Measurements from ENCODE around the gene CHCHD4. TPM values are rescaled to one million over a fixed set of nuclear protein-coding genes. Genes with fewer than 3 reads are reported as not detected.
"Not testable (repeated sequence)": the region's sequence is repeated elsewhere in the genome, so short reads cannot be mapped to it uniquely, and the experiment has no call there.

Gene CHCHD4
- total RNA-seq, 1 experiment from 2014 or later: 16.7 TPM

- CTCF ChIA-PET: no interaction called here
- Mint-ChIP-seq H3K36me3 (ENCODE audit: insufficient read depth, unreplicated experiment) (no peaks in the 10 kb centered on the region), H3K27me3 (ENCODE audit: unreplicated experiment) (no peaks in the 10 kb centered on the region), H3K4me3 (ENCODE audit: low read depth, unreplicated experiment) (no peak overlapping the region), H3K9me3 (ENCODE audit: low read depth, unreplicated experiment) (peaks cover 5% of the 10 kb centered on the region), H3K4me1 (ENCODE audit: low read depth, unreplicated experiment) (no peaks in the 10 kb centered on the region), H3K27ac (ENCODE audit: unreplicated experiment) (no peak overlapping the region)
- no TSS peak for BruUV-seq (replicated peaks)
- no peak for TF ChIP-seq CTCF (IDR thresholded peaks at IDR 0.05; ENCODE audit: unreplicated experiment)
- no peak for DNase-seq
- intact Hi-C loops (cut with micrococcal nuclease; ENCODE audit: unreplicated experiment): no loop called here
Measured at GRCh38 chr3:14082108-14082657, 42.5 kb downstream of the CHCHD4 start.

DNA sequence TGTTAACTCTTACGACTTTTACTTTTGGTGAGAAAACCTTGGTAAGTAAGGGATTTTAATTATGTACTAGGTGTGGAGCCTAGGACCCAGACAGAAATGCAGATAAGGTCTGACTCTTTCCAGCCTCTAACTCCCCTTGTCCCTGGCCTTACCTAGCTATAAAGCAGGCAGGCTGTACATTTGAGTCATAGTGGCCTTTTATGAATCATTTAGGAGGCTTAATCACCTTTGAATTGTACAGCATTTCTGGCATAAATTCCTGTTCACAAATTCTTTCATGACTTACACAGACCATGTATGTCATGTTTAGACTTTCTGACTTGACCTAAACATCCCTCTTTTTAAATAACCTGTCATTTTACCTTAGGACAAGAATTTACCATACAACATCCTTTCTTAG lies 47.4 kb downstream of the CHCHD4 start:
- no peak for TF ChIP-seq CTCF (IDR thresholded peaks at IDR 0.05; ENCODE audit: unreplicated experiment)
- no peaks in the 10 kb centered on the region for H3K4me1 Mint-ChIP-seq (ENCODE audit: low read depth, unreplicated experiment)
- no peak for DNase-seq

DNA sequence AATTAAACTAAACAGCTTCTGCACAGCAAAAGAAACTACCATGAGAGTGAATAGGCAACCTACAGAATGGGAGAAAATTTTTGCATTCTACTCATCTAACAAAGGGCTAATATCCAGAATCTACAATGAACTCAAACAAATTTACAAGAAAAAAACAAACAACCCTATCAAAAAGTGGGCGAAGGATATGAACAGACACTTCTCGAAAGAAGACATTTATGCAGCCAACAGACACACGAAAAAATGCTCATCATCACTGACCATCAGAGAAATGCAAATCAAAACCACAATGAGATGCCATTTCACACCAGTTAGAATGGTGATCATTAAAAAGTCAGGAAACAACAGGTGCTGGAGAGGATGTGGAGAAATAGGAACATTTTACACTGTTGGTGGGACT lies 49.4 kb downstream of the CHCHD4 start:
- H3K36me3 Mint-ChIP-seq (ENCODE audit: insufficient read depth, unreplicated experiment); DNase-seq; H3K4me3 Mint-ChIP-seq (ENCODE audit: low read depth, unreplicated experiment); CTCF ChIA-PET; intact Hi-C loops (cut with micrococcal nuclease; ENCODE audit: unreplicated experiment); H3K27me3 Mint-ChIP-seq (ENCODE audit: unreplicated experiment); BruUV-seq (replicated peaks); H3K4me1 Mint-ChIP-seq (ENCODE audit: low read depth, unreplicated experiment); H3K27ac Mint-ChIP-seq (ENCODE audit: unreplicated experiment); H3K9me3 Mint-ChIP-seq (ENCODE audit: low read depth, unreplicated experiment): not testable (repeated sequence)

More for the DNA sequence above, 47.4 kb downstream of the CHCHD4 start:
- Mint-ChIP-seq H3K36me3 (ENCODE audit: insufficient read depth, unreplicated experiment) (no peaks in the 10 kb centered on the region), H3K4me3 (ENCODE audit: low read depth, unreplicated experiment) (no peak overlapping the region), H3K9me3 (ENCODE audit: low read depth, unreplicated experiment) (peaks cover 3% of the 10 kb centered on the region), H3K27me3 (ENCODE audit: unreplicated experiment) (no peaks in the 10 kb centered on the region), H3K27ac (ENCODE audit: unreplicated experiment) (no peak overlapping the region)
- no TSS peak for BruUV-seq (replicated peaks)
- intact Hi-C loops (cut with micrococcal nuclease; ENCODE audit: unreplicated experiment): no loop called here
- CTCF ChIA-PET: no interaction called here

GRCh38 chr3:14064910-14065309 lies 59.8 kb downstream of the CHCHD4 start:
- Mint-ChIP-seq H3K36me3 (ENCODE audit: insufficient read depth, unreplicated experiment) (no peaks in the 10 kb centered on the region), H3K9me3 (ENCODE audit: low read depth, unreplicated experiment) (no peaks in the 10 kb centered on the region), H3K4me1 (ENCODE audit: low read depth, unreplicated experiment) (no peaks in the 10 kb centered on the region), H3K4me3 (ENCODE audit: low read depth, unreplicated experiment) (no peak overlapping the region), H3K27me3 (ENCODE audit: unreplicated experiment) (no peaks in the 10 kb centered on the region), H3K27ac (ENCODE audit: unreplicated experiment) (no peak overlapping the region)
- CTCF ChIA-PET: no interaction called here
- intact Hi-C loops (cut with micrococcal nuclease; ENCODE audit: unreplicated experiment): no loop called here
- TF ChIP-seq CTCF (IDR thresholded peaks at IDR 0.05; ENCODE audit: unreplicated experiment): no peak
- DNase-seq: no peak
- BruUV-seq (replicated peaks): no TSS peak

GRCh38 chr3:14063152-14063551 lies 61.5 kb downstream of the CHCHD4 start:
- Mint-ChIP-seq H3K27me3 (ENCODE audit: unreplicated experiment) (no peaks in the 10 kb centered on the region), H3K9me3 (ENCODE audit: low read depth, unreplicated experiment) (no peaks in the 10 kb centered on the region), H3K4me1 (ENCODE audit: low read depth, unreplicated experiment) (no peaks in the 10 kb centered on the region), H3K27ac (ENCODE audit: unreplicated experiment) (no peak overlapping the region), H3K36me3 (ENCODE audit: insufficient read depth, unreplicated experiment) (no peaks in the 10 kb centered on the region), H3K4me3 (ENCODE audit: low read depth, unreplicated experiment) (no peak overlapping the region)
- intact Hi-C loops (cut with micrococcal nuclease; ENCODE audit: unreplicated experiment): no loop called here
- no TSS peak for BruUV-seq (replicated peaks)
- DNase-seq: no peak
- TF ChIP-seq CTCF (IDR thresholded peaks at IDR 0.05; ENCODE audit: unreplicated experiment): no peak
- CTCF ChIA-PET: no interaction called here

Other genes with a start within 250 kb of the CHCHD4 start
- 2.7 and 3.5 TPM in 2 replicates for gene WNT7A, start 244.8 kb downstream of the CHCHD4 start, total RNA-seq (2022)
- gene TMEM43, start 182 bp upstream of the CHCHD4 start, total RNA-seq (2022): 56.2 and 57.0 TPM in 2 replicates
- 23.8 and 24.3 TPM in 2 replicates for gene XPC, start 53.7 kb upstream of the CHCHD4 start, total RNA-seq (2022)
- gene LSM3, start 53.9 kb upstream of the CHCHD4 start, total RNA-seq (2022): 16.7 and 17.7 TPM in 2 replicates